Measurements from ENCODE around the gene TENM4. TPM values are rescaled to one million over a fixed set of nuclear protein-coding genes. Genes with fewer than 3 reads are reported as not detected.

Gene TENM4
- total RNA-seq, 2 donors from 2014 or later: 68.2 to 130 TPM

DNA sequence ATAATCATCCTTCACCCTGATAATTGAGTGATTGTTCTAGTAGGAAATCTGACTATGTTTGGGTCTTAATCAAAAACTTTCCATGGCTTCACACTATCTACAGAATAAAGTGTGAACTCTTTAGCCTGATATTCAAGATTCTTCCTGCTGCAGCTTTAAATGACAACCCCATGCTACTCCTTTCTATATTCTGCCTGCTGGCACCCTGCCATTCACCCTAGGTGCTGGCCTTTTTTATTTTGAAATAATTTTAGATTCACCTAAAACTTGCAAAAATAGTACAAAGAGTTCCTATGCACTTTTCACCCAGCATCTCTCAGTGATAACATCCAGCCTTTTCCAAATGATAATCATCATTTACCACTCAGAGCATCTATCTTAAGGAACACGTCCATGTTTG, 502.8 kb downstream of the TENM4 start:
- Mint-ChIP-seq H3K4me1 (peaks cover 39% of the 10 kb centered on the region), H3K27ac (no peak overlapping the region), H3K9me3 (peaks cover 4% of the 10 kb centered on the region), H3K4me3 (no peak overlapping the region), H3K36me3 (ENCODE audit: low read depth) (no peaks in the 10 kb centered on the region), H3K27me3 (ENCODE audit: insufficient read depth) (peaks cover 37% of the 10 kb centered on the region)
- DNase-seq: no peak
- H3K27ac ChIP-seq (ENCODE audit: low read depth, low read length): no peak overlapping the region
- H3K4me1 ChIP-seq (ENCODE audit: control insufficient read depth, insufficient read depth, low read length): peaks cover 19% of the 10 kb centered on the region
- TF ChIP-seq, protein P1, sequence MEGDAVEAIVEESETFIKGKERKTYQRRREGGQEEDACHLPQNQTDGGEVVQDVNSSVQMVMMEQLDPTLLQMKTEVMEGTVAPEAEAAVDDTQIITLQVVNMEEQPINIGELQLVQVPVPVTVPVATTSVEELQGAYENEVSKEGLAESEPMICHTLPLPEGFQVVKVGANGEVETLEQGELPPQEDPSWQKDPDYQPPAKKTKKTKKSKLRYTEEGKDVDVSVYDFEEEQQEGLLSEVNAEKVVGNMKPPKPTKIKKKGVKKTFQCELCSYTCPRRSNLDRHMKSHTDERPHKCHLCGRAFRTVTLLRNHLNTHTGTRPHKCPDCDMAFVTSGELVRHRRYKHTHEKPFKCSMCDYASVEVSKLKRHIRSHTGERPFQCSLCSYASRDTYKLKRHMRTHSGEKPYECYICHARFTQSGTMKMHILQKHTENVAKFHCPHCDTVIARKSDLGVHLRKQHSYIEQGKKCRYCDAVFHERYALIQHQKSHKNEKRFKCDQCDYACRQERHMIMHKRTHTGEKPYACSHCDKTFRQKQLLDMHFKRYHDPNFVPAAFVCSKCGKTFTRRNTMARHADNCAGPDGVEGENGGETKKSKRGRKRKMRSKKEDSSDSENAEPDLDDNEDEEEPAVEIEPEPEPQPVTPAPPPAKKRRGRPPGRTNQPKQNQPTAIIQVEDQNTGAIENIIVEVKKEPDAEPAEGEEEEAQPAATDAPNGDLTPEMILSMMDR (conservative IDR thresholded peaks at IDR 0.05): no peak
- WGBS, 2 experiments (ENCODE audit: insufficient coverage in 1 of 2, insufficient read length in 1 of 2): 85 to 100% methylated on average over 1 of the region's 1 CpG
- H3K9ac ChIP-seq (ENCODE audit: extremely low read depth, low read length, poor library complexity, severe bottlenecking): no peak overlapping the region
- H3K4me3 ChIP-seq (ENCODE audit: low read length): no peak overlapping the region
- H3K27me3 ChIP-seq (ENCODE audit: control insufficient read depth, insufficient read depth, low read length, poor library complexity, severe bottlenecking): peaks cover 35% of the 10 kb centered on the region
- H3K36me3 ChIP-seq (ENCODE audit: control insufficient read depth, insufficient read depth, low read length): no peaks in the 10 kb centered on the region
- H3K9me3 ChIP-seq (ENCODE audit: control insufficient read depth, low read length): no peaks in the 10 kb centered on the region

DNA sequence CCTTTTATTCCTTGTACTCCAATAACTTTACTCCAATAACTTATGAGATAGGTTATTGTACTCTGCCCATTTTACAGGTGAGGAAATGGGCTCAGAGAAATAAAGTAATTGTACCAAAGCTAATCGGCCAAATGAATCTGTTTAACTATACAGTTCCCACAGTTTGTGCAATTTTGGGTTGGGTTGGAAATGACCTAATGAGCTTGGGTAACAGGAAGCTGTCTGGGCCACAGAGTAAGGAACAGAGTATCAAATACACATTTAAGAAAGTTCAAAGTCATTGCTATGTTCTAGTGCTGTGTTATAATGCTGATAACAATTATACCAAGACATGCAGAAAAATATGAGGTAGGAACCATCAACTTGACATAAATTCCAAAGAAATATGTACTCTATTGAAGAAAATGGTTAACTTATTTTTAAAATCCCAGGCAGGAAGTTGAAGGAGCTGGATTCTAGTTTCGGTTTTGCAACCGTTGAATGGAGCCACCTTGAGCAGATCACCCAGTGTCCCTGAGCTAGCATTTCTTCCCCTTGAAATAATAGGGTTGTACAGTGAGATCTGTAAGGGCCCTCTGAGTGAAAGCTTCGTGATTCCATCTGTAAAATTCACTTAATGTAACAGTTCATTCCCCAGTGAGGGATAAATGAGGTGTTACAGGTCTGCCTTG, 505.3 kb downstream of the TENM4 start:
- peaks cover 51% of the 10 kb centered on the region for H3K27me3 ChIP-seq (ENCODE audit: control insufficient read depth, insufficient read depth, low read length, poor library complexity, severe bottlenecking)
- TF ChIP-seq, protein P1 (conservative IDR thresholded peaks at IDR 0.05): no peak
- peaks cover 39% of the 10 kb centered on the region for H3K4me1 Mint-ChIP-seq

DNA sequence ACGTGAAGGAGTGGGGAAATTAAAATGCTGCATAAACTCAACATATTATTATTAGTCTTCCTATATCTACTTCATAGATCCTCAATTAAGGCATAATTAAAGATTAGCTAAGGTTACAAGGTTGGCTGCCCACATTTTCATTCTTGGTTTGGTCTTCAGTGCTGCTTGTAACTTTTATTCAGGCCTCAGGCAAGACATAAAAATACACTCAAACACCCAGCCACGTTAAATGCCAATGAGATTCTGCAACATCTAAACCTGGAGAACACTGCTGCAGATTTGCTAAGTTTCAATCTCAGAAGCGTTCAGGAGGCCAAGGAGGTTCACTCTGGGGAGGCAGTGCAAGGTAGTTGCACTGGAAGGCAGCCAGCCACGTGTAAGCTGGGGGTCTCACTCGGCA, 507.5 kb downstream of the TENM4 start:
- Histone ChIP-seq H3K4me3 (ENCODE audit: low read length) (no peak overlapping the region), H3K27me3 (ENCODE audit: control insufficient read depth, insufficient read depth, low read length, poor library complexity, severe bottlenecking) (peaks cover 73% of the 10 kb centered on the region), H3K27ac (ENCODE audit: low read depth, low read length) (no peak overlapping the region), H3K9ac (ENCODE audit: extremely low read depth, low read length, poor library complexity, severe bottlenecking) (no peak overlapping the region), H3K36me3 (ENCODE audit: control insufficient read depth, insufficient read depth, low read length) (no peaks in the 10 kb centered on the region), H3K4me1 (ENCODE audit: control insufficient read depth, insufficient read depth, low read length) (peaks cover 18% of the 10 kb centered on the region), H3K9me3 (ENCODE audit: control insufficient read depth, low read length) (peaks cover 6% of the 10 kb centered on the region)
- TF ChIP-seq, protein P1 (conservative IDR thresholded peaks at IDR 0.05): no peak
- peaks cover 84% of the 10 kb centered on the region for H3K27me3 Mint-ChIP-seq (ENCODE audit: insufficient read depth)
- DNase-seq: no peak
- 94 to 100% methylated on average over 4 to 5 of the region's 5 CpGs for WGBS, 2 experiments (ENCODE audit: insufficient coverage in 1 of 2, insufficient read length in 1 of 2)
- H3K36me3 Mint-ChIP-seq (ENCODE audit: low read depth): peaks cover 9% of the 10 kb centered on the region
- no peak overlapping the region for H3K4me3 Mint-ChIP-seq
- H3K4me1 Mint-ChIP-seq: peaks cover 42% of the 10 kb centered on the region
- H3K9me3 Mint-ChIP-seq: peaks cover 15% of the 10 kb centered on the region
- H3K27ac Mint-ChIP-seq: no peak overlapping the region

More for the DNA sequence above, 505.3 kb downstream of the TENM4 start:
- no peak overlapping the region for H3K27ac ChIP-seq (ENCODE audit: low read depth, low read length)
- no peak overlapping the region for H3K4me3 ChIP-seq (ENCODE audit: low read length)
- Mint-ChIP-seq H3K36me3 (ENCODE audit: low read depth) (peaks cover 9% of the 10 kb centered on the region), H3K9me3 (peaks cover 15% of the 10 kb centered on the region), H3K4me3 (no peak overlapping the region), H3K27ac (no peak overlapping the region), H3K27me3 (ENCODE audit: insufficient read depth) (peaks cover 62% of the 10 kb centered on the region)
- DNase-seq: no peak
- no peak overlapping the region for H3K9ac ChIP-seq (ENCODE audit: extremely low read depth, low read length, poor library complexity, severe bottlenecking)
- peaks cover 26% of the 10 kb centered on the region for H3K4me1 ChIP-seq (ENCODE audit: control insufficient read depth, insufficient read depth, low read length)
- H3K9me3 ChIP-seq (ENCODE audit: control insufficient read depth, low read length): peaks cover 6% of the 10 kb centered on the region
- H3K36me3 ChIP-seq (ENCODE audit: control insufficient read depth, insufficient read depth, low read length): no peaks in the 10 kb centered on the region
- WGBS, 2 experiments (ENCODE audit: insufficient coverage in 1 of 2, insufficient read length in 1 of 2): 81 to 88% methylated on average over 3 to 4 of the region's 4 CpGs

Data from endodermal cell (in vitro differentiated cells).